ENCODE data around the gene TBC1D21.

GRCh38 chr15:73857193-73857920 lies 16.0 kb upstream of the TBC1D21 start:
- TF ChIP-seq CTCF (IDR thresholded peaks at IDR 0.05) (no peak), POLR2A (IDR thresholded peaks at IDR 0.05) (no peak)
